Hematopoietic multipotent progenitor cell (in vitro differentiated cells): ENCODE measurements around the gene RBMS3. TPM values are rescaled to one million over a fixed set of nuclear protein-coding genes. Genes with fewer than 3 reads are reported as not detected.

ENCODE experiments used
- DNase-seq, 3 donors: peaks; one replicate each; pipeline ENCODE4 v3.0.0-alpha.2; 2011 to 2015; ENCODE audit warnings: low read depth in 2 of 3, low spot score in 2 of 3
- total RNA-seq: library from RNA; depleted of rRNA; stranded (reverse); fragments of >200 nt; gene quantifications from one replicate; pipeline ENCODE4 v1.2.3, GENCODE V29; 2012

RBMS3 gene
- total RNA-seq, 1 donor: under 0.01 TPM

GRCh38 chr3:29701326-29701983, 420.6 kb downstream of the RBMS3 start:
- DNase-seq: no peak

DNA sequence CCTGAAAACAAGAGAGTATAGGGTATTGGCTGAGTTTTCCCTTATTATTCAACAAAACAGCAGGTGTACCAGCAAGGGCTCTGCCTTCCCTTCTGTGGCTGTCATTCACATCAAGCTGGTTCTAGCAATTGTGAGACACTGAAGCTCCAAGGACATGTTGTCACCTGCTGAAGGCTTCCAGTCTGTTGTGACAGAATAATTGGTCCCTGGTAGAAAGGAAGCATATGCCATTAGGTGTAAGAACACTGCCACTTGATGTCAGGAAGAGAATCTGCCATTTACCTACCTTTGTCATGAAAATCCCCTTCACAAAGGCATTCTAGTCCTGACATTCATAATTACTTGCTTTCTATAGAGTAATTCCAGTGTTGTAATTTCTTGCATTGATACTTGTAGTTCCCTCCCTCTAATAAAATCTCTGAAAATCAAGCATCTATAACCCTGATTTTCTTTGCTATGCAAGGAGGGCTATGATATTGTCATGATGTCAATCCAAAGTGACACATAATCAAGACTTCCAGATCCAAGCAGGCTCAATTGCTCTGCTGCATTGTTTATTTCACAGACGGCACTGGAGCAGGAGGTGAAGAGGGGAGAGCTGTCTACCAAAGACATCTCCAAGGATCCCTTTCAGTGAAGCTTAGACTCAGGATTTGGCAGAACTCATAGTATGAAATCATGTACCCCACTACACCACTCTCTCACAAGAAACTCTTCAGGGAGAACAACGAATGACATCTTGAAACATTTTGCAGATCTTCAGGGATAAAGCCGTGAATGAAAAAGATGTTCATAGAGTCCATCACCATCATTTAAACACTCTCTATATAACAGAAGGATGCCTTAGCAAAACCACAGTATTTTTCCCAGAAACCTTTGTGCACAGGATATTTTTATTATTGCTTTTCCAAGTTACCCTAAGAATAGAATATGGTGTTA, 425.3 kb downstream of the RBMS3 start:
- DNase-seq: no peak

DNA sequence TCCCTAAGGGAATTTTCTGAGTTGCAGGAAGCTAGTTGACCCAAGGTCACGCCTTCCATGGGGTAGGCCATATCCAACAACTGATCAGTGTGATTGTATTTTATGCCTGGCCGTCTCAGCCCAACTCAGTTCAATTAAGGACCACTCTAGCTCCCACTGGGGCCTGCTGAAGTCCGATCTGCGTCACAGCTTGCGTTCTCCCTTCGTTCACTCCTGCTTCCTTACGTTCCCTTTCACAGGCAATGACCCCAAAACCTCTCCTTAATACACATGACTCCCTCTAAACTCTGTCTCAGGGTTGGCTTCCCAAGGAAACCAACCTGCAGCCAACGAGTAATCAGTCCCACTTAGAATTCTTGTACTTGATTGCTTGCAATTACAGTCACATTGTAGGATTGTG, 428.0 kb downstream of the RBMS3 start:
- no peak for DNase-seq

DNA sequence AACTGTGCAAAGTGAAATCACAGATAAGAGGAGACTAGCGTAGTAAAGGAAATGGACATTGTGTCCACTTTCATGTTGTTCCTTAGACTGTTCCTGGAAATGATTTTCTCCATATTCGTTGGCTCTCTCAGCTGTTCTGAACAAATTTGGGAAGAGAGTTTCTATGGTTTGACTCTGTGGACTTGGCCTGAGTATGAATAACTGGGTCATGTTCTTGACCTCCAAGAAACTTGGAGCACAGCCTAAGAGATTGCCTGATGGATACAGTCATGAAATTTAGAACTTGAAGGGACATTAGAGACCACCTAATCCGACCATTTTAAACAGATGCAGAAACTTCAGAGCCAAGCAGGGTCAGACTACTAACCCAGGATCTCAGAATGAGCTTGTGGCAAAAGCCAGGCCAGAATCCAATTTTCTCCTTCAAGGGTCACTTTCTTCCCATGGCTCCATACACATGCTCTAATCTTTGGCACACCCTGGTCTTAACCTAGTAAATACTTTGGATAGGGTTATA, 430.4 kb downstream of the RBMS3 start:
- DNase-seq: no peak

- DNase-seq: no peak
These were observed 435.3 kb downstream of the RBMS3 start for GRCh38 chr3:29716213-29716612.

DNA sequence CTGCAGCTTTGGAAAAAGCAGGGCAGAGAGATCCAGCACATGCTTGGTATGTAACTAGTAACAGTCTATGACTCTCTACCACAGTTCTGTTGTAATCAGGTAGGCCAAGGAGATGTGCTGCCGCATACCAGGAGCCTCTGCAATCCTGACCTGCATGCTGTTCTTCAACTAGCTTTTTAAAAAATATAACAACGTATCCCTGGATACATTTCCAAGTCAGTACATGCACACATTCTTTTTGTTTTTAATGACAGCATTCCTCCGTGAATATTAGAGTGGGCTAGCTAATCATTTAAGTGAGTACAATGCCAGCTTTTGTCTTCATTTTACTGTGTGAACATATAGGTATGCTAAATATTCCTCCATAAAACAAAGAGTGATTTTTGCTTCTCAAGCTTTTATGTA, 437.8 kb downstream of the RBMS3 start:
- no peak for DNase-seq

GRCh38 chr3:29720665-29721064, 439.8 kb downstream of the RBMS3 start:
- no peak for DNase-seq

GRCh38 chr3:29721789-29722188, 440.9 kb downstream of the RBMS3 start:
- DNase-seq: no peak

DNA sequence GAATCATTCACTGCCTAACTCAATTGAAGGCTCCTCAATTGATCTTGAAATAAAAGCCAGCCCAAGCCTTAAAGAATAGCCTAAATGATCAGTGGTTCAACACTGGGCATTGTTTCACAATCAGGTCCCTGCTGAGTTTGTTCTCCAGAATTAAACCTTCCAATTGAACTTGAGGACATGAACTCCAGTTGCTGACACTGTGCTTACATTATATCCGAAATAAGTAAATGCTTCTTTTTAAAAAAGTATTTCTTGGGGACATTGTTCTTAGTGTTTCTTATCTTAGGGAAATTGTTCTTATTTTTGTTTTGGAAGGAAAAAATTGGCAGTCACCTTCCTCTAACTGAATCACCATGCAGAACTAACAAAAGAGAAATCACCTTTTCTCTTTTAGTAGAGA, 450.2 kb downstream of the RBMS3 start:
- DNase-seq: no peak

DNA sequence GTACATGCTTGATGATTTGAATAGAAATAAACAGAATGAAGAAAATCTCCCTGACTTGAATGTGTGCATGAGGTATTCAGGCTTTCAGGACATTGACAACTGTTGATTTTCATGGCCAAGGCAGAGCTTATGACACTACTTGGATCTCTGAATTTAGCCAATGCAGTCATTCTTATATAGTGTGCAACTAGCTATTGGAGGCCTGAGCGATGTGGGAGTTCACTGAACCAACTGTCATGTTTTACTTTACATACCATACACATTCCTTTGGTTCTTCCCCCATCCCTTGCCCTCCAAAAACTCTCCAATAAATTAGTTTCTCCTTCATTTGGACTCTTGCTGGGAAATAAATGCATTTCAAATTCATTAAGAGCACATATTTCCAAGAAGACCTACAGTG, 460.4 kb downstream of the RBMS3 start:
- DNase-seq: no peak

DNA sequence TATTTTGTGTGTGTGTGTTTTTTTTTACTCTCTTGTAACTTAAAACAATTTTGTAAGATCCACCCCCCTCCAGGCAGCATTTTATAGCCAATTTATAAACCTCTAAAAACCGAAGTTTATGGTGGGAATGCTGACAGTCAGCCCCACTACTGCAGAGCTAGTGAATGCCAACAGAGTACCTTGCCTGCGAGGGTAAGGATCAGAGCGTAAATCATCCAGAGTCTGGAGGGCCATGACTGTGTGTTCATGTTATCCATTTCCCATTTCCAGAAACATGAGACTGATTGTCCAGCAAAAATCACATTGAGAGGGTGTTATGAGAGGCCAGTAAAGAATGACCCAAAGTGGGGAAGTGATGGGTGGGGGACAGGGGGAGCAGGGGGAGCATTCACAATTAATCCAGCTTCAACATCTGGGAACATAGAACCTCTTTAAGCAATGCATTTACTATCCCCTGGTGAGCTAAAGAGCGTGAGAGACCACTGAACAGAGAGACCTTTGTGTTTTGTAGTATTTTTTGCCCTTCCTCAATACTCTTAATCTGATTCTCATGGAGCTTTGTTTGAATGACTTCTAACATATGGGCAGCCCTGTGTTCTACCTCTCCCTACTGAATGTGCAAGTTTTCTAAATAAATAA, 464.5 kb downstream of the RBMS3 start:
- no peak for DNase-seq

- DNase-seq: no peak
These were observed 465.4 kb downstream of the RBMS3 start for GRCh38 chr3:29746163-29746760.

GRCh38 chr3:29747991-29748390, 467.1 kb downstream of the RBMS3 start:
- no peak for DNase-seq

DNA sequence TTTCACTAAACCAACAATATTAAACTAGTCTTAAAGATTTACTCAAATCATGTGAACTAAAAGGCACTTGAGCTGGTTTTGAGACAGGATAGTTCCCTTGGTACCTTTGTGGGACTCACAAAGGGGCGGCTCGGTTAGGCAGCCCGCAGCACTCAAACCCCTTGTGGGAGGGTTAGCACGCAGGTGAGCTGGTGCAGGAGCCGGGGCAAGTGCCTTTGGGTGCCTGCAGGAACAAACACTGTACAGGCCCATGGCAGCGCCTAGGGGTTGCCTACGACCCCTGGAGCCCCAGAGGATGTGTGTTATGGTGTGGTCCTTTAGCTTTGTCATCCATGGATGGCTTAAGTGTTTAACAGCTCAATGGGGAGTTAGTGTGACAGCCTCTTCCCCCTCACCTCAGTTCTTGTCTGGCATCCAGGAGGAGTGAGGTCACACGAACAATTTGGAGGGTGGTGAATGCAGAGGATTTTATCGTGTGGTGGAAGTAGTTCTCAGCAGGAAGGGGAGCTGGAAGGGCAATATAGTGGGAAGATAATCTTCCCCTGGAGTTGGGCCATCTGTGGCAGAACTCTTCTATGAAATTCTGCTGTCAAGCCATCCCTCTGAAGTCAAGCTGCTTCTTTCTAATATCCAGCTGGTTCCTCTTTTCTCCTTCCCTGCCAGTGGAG, 470.9 kb downstream of the RBMS3 start:
- peak in 2 of 3 donors; percentile 26 to 37 for DNase-seq

GRCh38 chr3:29754346-29754745, 473.5 kb downstream of the RBMS3 start:
- no peak for DNase-seq

DNA sequence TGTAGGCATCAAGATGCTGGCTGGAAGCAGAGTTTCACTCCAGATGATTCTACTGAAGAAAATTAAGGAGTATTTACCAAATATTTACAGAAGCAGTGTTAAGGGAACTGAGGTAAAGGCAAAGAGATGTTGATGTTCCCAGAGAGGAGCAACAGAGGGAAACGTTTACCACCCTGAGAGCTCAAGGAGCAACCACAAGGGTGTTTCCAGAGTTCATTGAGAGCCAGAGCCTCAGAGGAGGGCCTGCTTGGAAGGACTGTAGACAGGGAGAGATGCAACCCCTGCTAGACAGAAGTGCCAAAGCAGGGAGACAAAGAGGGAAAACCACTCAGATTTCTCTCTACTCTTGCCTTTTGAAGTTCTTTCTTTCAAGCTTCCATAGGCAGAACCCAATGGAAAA, 474.5 kb downstream of the RBMS3 start:
- DNase-seq: no peak

DNA sequence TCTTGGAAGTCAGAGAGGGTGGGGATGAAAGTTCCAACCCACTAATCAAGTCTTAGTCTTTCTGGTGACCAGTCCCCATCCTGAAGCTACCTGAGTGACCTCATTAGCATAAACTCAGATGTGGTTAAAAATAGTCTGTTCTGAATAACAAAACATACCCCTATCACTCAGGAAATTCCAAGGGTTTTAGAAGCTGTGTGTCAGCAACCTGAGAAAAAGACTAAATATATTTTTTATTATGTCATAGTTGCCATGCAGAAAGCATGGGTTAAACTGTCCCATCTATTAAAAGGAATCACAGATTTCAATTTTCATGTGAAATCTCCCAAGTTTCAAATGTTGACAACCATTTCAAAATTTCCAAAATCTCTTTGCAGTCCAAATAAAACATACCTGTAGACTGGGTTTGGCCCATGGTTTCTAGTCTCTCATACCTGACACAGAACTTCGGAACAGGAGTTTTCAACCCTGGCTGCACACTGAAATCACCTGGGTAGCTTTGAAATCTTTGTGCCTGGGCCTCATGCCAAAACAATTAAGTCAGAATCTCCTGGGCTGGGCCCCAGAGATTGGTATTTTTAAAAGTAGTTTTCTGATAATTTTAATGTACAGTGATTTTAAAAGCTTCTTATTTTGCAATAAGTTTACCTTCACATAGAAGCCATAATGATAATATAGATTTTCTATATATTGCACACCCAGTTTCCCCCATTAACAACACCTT, 476.3 kb downstream of the RBMS3 start:
- no peak for DNase-seq

DNA sequence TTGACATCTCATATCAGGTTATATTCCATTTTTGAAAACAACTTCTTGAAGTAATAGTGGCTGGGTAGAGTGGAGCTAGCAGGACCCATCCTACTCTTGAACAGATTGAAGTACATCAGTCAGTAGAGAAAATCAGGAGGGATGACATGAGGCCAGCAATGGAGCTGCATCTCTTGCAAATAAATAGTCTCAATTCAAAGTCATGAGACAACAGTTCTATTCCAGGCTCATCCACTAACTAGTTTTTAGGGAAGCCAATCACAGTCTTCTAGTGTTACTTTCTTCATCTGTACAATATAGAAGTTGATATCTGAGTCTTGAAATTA, 477.2 kb downstream of the RBMS3 start:
- DNase-seq: no peak

- DNase-seq: no peak
These were observed 477.8 kb downstream of the RBMS3 start for GRCh38 chr3:29758434-29759322.
